Activated naive CD8-positive, alpha-beta T cell treated with anti-CD3 and anti-CD28 coated beads for 36 hours (primary cell): ENCODE data around the gene ZNF784. TPM values are rescaled to one million over a fixed set of nuclear protein-coding genes. Genes with fewer than 3 reads are reported as not detected.

ENCODE experiments used
- DNase-seq: peaks from one replicate; pipeline ENCODE4 v3.0.0; 2021
- H3K27ac Mint-ChIP-seq: one replicate; pipeline ENCODE4 v1.8.0; 2022; ENCODE audit warnings: mild to moderate bottlenecking, moderate library complexity, mixed read lengths
- H3K27me3 Mint-ChIP-seq: one replicate; pipeline ENCODE4 v1.8.0; 2022; ENCODE audit warnings: mild to moderate bottlenecking, mixed read lengths
- H3K36me3 Mint-ChIP-seq: one replicate; pipeline ENCODE4 v1.8.0; 2021; ENCODE audit warnings: mild to moderate bottlenecking, mixed read lengths
- H3K4me1 Mint-ChIP-seq: one replicate; pipeline ENCODE4 v1.8.0; 2021; ENCODE audit warnings: mixed read lengths
- H3K4me3 Mint-ChIP-seq: one replicate; pipeline ENCODE4 v1.8.0; 2022; ENCODE audit warnings: mild to moderate bottlenecking, moderate library complexity, mixed read lengths
- H3K9me3 Mint-ChIP-seq: one replicate; pipeline ENCODE4 v1.8.0; 2022; ENCODE audit warnings: mixed read lengths
- total RNA-seq, 2 experiments: library from RNA; stranded (reverse); gene quantifications; one replicate each; pipeline ENCODE4 v1.2.3, GENCODE V29; 2021

ZNF784 gene
- total RNA-seq, 2 experiments from 2014 or later, result 3.7 to 3.9 TPM

- Mint-ChIP-seq H3K36me3 (peaks cover 42% of the 10 kb centered on the region), H3K27me3 (no peaks in the 10 kb centered on the region), H3K9me3 (no peaks in the 10 kb centered on the region), H3K4me3 (no peak overlapping the region), H3K4me1 (peaks cover 37% of the 10 kb centered on the region), H3K27ac (peak overlapping the region; percentile 47)
- no peak for DNase-seq
Observed at GRCh38 chr19:55661826-55662225, 37.5 kb upstream of the ZNF784 start.

DNA sequence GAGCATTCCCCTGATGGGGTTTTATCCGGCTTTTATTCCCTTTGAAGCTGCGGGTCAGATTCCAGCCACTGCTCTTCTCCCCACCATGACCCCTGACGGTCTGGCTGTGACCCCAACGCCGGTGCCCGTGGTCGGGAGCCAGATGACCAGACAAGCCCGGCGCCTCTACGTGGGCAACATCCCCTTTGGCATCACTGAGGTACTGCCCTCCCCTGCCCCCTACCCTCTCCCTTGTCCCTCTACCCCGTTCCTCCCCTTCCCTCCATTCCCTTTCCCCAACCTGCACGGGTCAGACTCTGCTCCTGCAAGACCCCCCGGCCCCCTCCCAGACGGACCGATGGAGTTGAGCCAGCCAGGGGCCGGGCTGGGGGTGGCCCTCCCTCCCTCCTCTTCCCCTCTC lies 36.6 kb upstream of the ZNF784 start:
- no peaks in the 10 kb centered on the region for H3K27me3 Mint-ChIP-seq
- DNase-seq, result no peak
- H3K4me1 Mint-ChIP-seq, result peaks cover 37% of the 10 kb centered on the region
- H3K36me3 Mint-ChIP-seq, result peaks cover 50% of the 10 kb centered on the region
- H3K9me3 Mint-ChIP-seq, result no peaks in the 10 kb centered on the region
- no peak overlapping the region for H3K4me3 Mint-ChIP-seq
- H3K27ac Mint-ChIP-seq, result no peak overlapping the region

DNA sequence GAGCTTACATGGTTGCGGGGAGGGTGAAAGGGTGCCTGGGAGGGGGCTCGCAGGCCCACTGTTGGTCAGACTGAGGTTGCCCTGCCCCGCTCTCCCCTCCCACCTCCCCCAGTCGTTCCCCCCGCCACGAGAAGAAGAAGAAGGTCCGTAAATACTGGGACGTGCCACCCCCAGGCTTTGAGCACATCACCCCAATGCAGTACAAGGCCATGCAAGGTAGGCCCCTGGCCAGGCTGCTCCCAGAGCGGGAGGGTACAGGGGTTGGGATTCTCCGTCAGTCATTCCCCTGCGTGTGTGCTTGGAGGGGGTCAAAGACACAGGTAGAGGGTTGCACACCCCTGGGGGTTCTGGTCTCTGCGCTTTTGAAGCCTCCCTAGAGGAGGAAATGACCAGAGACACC lies 36.0 kb upstream of the ZNF784 start:
- H3K27me3 Mint-ChIP-seq, result no peaks in the 10 kb centered on the region
- peak overlapping the region; percentile 42 for H3K27ac Mint-ChIP-seq
- DNase-seq, result no peak
- H3K4me1 Mint-ChIP-seq, result peaks cover 35% of the 10 kb centered on the region
- peaks cover 53% of the 10 kb centered on the region for H3K36me3 Mint-ChIP-seq
- H3K9me3 Mint-ChIP-seq, result no peaks in the 10 kb centered on the region
- H3K4me3 Mint-ChIP-seq, result no peak overlapping the region

GRCh38 chr19:55659822-55660221 lies 35.5 kb upstream of the ZNF784 start:
- DNase-seq, result no peak
- H3K27ac Mint-ChIP-seq, result peak overlapping the region; percentile 79
- peaks cover 35% of the 10 kb centered on the region for H3K4me1 Mint-ChIP-seq
- H3K36me3 Mint-ChIP-seq, result peaks cover 54% of the 10 kb centered on the region
- H3K4me3 Mint-ChIP-seq, result peak overlapping the region; percentile 54
- H3K9me3 Mint-ChIP-seq, result no peaks in the 10 kb centered on the region
- H3K27me3 Mint-ChIP-seq, result no peaks in the 10 kb centered on the region

DNA sequence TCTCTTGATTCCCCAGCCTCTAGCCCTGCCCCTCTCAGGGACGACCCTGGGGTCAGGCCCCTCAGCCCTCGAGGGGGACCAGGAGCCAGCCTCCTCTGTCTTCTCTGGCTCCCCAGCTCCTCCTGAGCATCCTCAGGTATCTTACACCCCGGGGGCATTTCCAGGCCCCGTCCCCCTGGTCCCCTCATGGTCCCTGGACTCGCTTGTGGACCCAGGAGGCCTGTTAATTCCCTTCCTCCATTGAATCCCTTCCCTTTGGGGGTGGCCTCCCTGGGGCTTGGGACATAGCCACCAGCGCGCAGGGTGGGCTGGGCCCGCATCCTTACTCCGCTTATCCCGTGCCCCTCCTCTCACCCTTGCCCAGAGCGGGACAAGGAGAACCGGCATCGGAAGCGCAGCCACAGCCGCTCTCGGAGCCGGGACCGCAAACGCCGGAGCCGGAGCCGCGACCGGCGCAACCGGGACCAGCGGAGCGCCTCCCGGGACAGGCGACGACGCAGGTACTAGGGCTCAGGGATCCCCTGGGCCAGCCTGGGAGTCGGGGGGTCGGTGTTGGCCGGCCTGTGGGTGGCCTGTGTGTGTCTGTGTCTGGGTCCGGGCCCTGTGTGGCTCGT lies 34.6 kb upstream of the ZNF784 start:
- no peak for DNase-seq
- H3K4me3 Mint-ChIP-seq, result no peak overlapping the region
- H3K36me3 Mint-ChIP-seq, result peaks cover 54% of the 10 kb centered on the region
- no peaks in the 10 kb centered on the region for H3K9me3 Mint-ChIP-seq
- peak overlapping the region; percentile 79 for H3K27ac Mint-ChIP-seq
- H3K4me1 Mint-ChIP-seq, result peaks cover 35% of the 10 kb centered on the region
- peaks cover 2% of the 10 kb centered on the region for H3K27me3 Mint-ChIP-seq

GRCh38 chr19:55656988-55657747 lies 32.8 kb upstream of the ZNF784 start:
- no peak for DNase-seq
- H3K9me3 Mint-ChIP-seq, result no peaks in the 10 kb centered on the region
- H3K27me3 Mint-ChIP-seq, result peaks cover 5% of the 10 kb centered on the region
- H3K27ac Mint-ChIP-seq, result peak overlapping the region; percentile 95
- H3K36me3 Mint-ChIP-seq, result peaks cover 42% of the 10 kb centered on the region
- H3K4me1 Mint-ChIP-seq, result peaks cover 30% of the 10 kb centered on the region
- peak overlapping the region; percentile 85 for H3K4me3 Mint-ChIP-seq

DNA sequence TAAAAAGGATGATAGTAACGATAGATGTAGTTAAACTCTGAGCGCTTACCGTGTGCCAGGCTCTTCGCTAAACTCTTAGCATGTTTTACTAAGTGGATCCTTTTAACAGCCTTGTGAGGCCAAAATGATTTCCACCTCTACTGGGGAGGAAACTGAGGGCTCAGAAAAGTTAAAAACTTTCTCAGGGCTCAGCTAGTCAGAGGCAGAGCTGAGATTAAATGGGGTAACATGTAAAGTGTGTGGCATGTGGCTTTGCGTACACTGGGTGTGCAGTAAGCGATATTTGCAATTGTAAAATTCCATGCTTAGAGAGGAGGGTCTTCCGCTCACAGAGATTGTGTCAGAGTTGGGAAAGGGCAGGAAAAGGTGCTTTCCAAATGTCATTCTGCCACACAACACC lies 32.2 kb upstream of the ZNF784 start:
- peaks cover 5% of the 10 kb centered on the region for H3K27me3 Mint-ChIP-seq

GRCh38 chr19:55655648-55656040 lies 31.3 kb upstream of the ZNF784 start:
- no peak for DNase-seq
- H3K9me3 Mint-ChIP-seq, result no peaks in the 10 kb centered on the region
- peaks cover 40% of the 10 kb centered on the region for H3K36me3 Mint-ChIP-seq
- peak overlapping the region; percentile 85 for H3K4me3 Mint-ChIP-seq
- peaks cover 5% of the 10 kb centered on the region for H3K27me3 Mint-ChIP-seq
- H3K27ac Mint-ChIP-seq, result peak overlapping the region; percentile 95
- peaks cover 26% of the 10 kb centered on the region for H3K4me1 Mint-ChIP-seq

More for the DNA sequence above, 32.2 kb upstream of the ZNF784 start:
- peaks cover 26% of the 10 kb centered on the region for H3K4me1 Mint-ChIP-seq
- peak overlapping the region; percentile 95 for H3K27ac Mint-ChIP-seq
- H3K4me3 Mint-ChIP-seq, result peak overlapping the region; percentile 85
- no peak for DNase-seq
- H3K36me3 Mint-ChIP-seq, result peaks cover 39% of the 10 kb centered on the region
- H3K9me3 Mint-ChIP-seq, result no peaks in the 10 kb centered on the region

DNA sequence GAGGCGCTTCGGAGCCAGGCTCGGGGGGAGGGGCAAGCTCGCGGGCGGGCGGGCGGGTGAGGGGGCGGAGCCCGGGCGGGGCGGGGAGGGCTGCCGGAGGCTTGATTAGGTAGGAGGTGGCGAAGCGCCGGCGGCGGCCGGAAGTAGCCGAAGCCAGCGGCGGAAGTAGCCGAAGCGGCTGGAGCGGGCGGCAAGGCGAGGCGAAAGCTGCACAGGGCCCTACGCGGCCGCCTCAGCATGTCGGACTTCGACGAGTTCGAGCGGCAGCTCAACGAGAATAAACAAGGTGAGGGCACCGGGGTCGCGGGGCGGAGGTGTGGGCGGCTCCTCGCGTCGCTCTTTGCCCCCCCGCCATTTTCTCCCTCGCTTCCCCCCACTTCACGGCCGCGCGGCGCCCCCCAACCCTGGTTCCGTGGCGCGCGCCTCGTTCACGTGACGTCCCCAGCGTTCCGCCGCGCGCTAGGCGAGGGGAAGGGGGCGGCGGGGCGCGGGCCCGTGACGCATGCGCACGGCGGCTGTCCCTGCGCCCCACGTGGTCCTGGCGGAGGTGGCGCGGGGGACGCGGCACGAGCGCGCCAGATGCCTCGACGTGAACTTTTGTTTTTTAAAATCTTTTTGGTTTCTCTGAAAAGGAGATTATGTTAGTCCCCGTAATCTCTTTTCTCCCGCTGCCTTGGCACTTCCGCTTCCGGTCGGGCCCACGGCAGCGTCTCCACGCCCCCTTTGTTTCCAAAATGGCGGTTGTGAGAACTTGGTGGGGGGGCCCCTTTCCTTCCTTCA lies 30.7 kb upstream of the ZNF784 start, which contains the start of gene U2AF2:
U2AF2 (plus strand) TSS at position 168 of the 780 bp plus-strand sequence; CDS start at position 238, 70 bp downstream.
- peak within 1 kb of the TSS; percentile 95 for H3K27ac Mint-ChIP-seq
- H3K4me1 Mint-ChIP-seq, result peaks cover 28% of the 10 kb centered on the region
- peak; percentile 94 for DNase-seq
- peak within 1 kb of the TSS; percentile 85 for H3K4me3 Mint-ChIP-seq
- H3K36me3 Mint-ChIP-seq, result peaks cover 40% of the 10 kb centered on the region
- H3K27me3 Mint-ChIP-seq, result peaks cover 5% of the 10 kb centered on the region
- H3K9me3 Mint-ChIP-seq, result no peaks in the 10 kb centered on the region

DNA sequence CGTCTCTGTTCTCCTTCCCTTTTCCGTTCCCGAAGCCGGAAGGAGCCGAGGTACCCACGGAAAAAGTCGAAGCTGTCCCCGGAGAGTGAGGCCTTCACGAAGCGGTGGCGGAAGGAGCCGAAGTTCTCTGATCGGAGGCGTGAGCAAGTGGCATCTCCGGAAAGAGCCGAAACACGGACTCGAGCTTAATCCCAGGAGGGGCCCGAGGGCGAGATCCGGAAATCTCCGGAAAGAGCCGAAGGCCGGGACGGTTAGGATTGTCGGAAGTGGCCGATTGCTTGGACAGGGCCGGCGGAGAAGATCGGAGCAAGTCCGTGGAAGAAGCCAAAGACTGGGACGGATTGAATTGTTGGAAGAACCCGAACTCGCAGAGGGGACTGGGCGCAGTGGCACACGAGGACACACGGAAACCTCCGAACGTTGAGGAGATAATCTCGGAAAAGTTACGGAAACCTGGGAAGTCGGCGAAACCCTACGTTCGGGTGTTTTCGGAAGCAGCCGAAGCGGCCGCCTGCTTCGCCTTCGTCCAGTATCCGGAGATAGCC lies 30.0 kb upstream of the ZNF784 start:
- peak overlapping the region; percentile 85 for H3K4me3 Mint-ChIP-seq
- peaks cover 5% of the 10 kb centered on the region for H3K27me3 Mint-ChIP-seq
- peak overlapping the region; percentile 95 for H3K27ac Mint-ChIP-seq
- DNase-seq, result peak; percentile 98
- H3K36me3 Mint-ChIP-seq, result peaks cover 41% of the 10 kb centered on the region
- H3K9me3 Mint-ChIP-seq, result no peaks in the 10 kb centered on the region
- H3K4me1 Mint-ChIP-seq, result peaks cover 33% of the 10 kb centered on the region

DNA sequence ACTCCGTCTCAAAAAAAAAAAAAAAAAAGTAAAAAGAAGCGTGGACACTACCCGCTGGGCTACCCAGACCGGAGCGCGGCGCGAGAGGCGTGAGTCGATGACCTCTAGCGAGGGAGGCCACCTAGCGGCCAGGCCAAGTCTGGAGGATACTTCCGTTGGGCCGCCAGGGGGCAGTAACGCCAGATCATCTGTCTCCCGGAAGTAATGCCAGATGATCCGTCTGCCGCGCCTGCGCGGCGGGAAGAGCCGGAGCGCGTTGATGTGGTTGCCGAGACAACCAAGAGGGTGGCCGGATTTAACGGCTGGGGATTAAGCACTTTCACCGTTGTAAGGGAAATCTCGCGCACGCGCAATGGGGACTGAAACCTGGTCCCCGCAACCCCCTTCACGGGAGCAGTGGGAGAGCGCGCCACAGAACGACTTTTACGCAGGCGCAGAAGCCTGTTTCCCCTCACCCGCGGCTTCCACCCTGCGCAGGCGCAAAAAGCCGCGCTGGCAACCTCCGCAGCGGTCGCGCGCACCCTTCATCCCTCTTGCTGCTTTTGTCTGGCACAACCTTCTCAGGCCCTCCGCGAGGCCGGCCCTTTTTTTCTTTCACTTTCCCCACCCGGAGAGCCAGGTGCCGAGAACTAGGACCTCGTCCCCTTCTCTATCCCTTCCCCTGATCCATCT lies 29.4 kb upstream of the ZNF784 start:
- H3K9me3 Mint-ChIP-seq, result no peaks in the 10 kb centered on the region
- H3K4me1 Mint-ChIP-seq, result peaks cover 36% of the 10 kb centered on the region
- peaks cover 5% of the 10 kb centered on the region for H3K27me3 Mint-ChIP-seq
- peak; percentile 94 for DNase-seq
- peaks cover 40% of the 10 kb centered on the region for H3K36me3 Mint-ChIP-seq
- peak overlapping the region; percentile 95 for H3K27ac Mint-ChIP-seq
- peak overlapping the region; percentile 85 for H3K4me3 Mint-ChIP-seq

DNA sequence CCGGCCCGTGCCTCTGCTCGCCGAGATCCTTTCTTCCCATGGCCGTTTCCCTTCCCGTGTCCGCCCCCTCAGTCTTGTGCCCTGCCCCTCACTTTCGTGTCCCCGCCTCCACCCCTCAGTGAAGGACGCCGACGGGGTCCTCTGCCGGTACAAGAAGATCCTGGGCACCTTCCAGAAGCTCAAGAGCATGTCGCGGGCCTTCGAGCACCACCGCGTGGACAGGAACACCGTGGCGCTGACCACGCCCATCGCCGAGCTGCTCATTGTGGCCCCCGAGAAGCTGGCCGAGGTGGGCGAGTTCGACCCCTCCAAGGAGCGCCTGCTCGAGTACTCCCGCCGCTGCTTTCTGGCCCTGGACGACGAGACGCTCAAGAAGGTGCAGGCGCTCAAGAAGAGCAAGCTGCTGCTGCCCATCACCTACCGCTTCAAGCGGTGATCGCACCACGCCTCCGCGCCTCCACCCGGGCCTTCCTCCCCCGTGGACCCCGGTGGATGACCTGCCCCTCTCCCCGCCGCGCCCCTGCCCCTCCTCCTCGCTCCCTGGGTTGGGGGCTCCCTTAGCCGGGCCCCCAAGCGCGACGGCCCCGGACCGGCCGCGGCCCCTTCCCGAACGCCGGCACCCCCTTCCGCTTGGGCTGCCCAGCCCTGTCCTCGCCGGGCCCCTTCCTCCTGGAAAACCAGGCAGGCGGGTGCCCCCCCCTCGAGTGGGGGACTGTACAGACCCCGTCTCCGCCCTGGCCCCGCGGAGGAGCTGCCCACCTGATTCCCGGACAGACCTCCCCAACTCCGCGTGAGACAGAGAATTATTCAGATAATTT lies 28.2 kb upstream of the ZNF784 start:
- H3K4me3 Mint-ChIP-seq, result peak overlapping the region; percentile 43
- no peak for DNase-seq
- H3K4me1 Mint-ChIP-seq, result peaks cover 32% of the 10 kb centered on the region
- H3K27me3 Mint-ChIP-seq, result peaks cover 5% of the 10 kb centered on the region
- peaks cover 34% of the 10 kb centered on the region for H3K36me3 Mint-ChIP-seq
- H3K9me3 Mint-ChIP-seq, result no peaks in the 10 kb centered on the region
- peak overlapping the region; percentile 19 for H3K27ac Mint-ChIP-seq

DNA sequence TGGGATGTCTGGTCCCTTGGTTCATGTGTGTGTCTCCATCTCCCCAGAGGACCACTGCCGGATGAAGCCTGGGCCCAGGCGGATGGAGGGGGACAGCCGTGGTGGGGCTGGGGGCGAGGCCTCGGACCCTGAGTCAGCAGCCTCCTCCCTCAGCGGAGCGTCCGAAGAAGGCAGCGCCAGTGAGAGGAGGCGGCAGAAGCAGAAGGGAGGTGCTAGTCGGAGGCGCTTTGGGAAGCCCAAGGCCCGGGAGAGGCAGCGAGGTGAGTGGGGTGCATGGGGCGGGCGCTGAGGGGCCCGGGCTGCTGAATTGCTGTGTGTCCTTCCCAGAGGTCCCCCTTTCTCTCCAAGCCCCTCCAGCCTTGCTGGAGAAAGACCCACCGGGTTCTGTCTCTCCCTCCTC lies 26.9 kb upstream of the ZNF784 start:
- peaks cover 34% of the 10 kb centered on the region for H3K4me1 Mint-ChIP-seq
- no peaks in the 10 kb centered on the region for H3K9me3 Mint-ChIP-seq
- no peak for DNase-seq
- H3K27ac Mint-ChIP-seq, result no peak overlapping the region
- peaks cover 5% of the 10 kb centered on the region for H3K27me3 Mint-ChIP-seq
- no peak overlapping the region for H3K4me3 Mint-ChIP-seq
- H3K36me3 Mint-ChIP-seq, result peaks cover 28% of the 10 kb centered on the region
